A549 (cell line): ENCODE data around the gene SORCS2. TPM values are rescaled to one million over a fixed set of nuclear protein-coding genes. Genes with fewer than 3 reads are reported as not detected.

Experiments
- ATAC-seq, 2 experiments: fragments of 200-7000 bp in 1 of 2; fragments of >200 bp in 1 of 2; cut with Nextera tagmentation in 1 of 2; cut with Tn5 transposase in 1 of 2; 3 replicates each; pipeline versions ENCODE4 v1.8.0 to v1.9.1; 2018 to 2020; ENCODE audit warnings: mild to moderate bottlenecking in 1 of 2, moderate library complexity in 1 of 2
- CTCF ChIA-PET: fragments of 300-600 bp; sonication (Branson Sonifier 250); formaldehyde crosslinking; extraction: SDS; loops from one replicate; lab custom pipeline; 2021; ENCODE audit warnings: antibody characterized with exemption, inconsistent platforms; lab: Yijun Ruan, JAX
- POLR2A ChIA-PET: fragments of 350-600 bp; formaldehyde crosslinking; extraction: SDS; loops from one replicate; lab custom pipeline; 2021; ENCODE audit warnings: antibody characterized with exemption, inconsistent platforms; lab: Yijun Ruan, JAX
- DNase-seq, 2 experiments: peaks; one replicate each; pipeline versions ENCODE4 v3.0.0 to v3.0.0-alpha.2; 2011 to 2016; ENCODE audit warnings: low read depth in 1 of 2, low spot score in 1 of 2
- FAIRE-seq: peaks from 2 replicates; lab custom pipeline; 2011; peaks lifted over from hg19 to GRCh38; lab: Jason Lieb, UNC
- H3K27ac ChIP-seq, 2 experiments: fragments of >200 bp; sonication (Bioruptor Twin); formaldehyde crosslinking; 3 replicates each; pipeline ENCODE4 v1.5.1; 2016 to 2017
- H3K4me1 ChIP-seq: fragments of >200 bp; sonication (Bioruptor Twin); formaldehyde crosslinking; 3 replicates; pipeline ENCODE4 v1.6.1; 2016
- H3K4me2 ChIP-seq: fragments of >200 bp; sonication (Bioruptor Twin); formaldehyde crosslinking; 3 replicates; pipeline ENCODE4 v1.6.1; 2016
- H3K4me3 ChIP-seq: fragments of >200 bp; sonication (Bioruptor Twin); formaldehyde crosslinking; 3 replicates; pipeline ENCODE4 v1.5.1; 2016
- H3K9me3 ChIP-seq: fragments of >200 bp; sonication (Bioruptor Twin); formaldehyde crosslinking; 3 replicates; pipeline ENCODE4 v1.6.1; 2016
- CBX2 ChIP-seq: fragments of 200-600 bp; sonication (generic); IDR thresholded peaks from 2 replicates; pipeline ENCODE4 v1.6.1; 2016; ENCODE audit warnings: low read depth, mild to moderate bottlenecking, borderline replicate concordance
- CBX8 ChIP-seq: fragments of 200-600 bp; sonication (generic); IDR thresholded peaks from 2 replicates; pipeline ENCODE4 v1.6.1; 2016
- CTCF ChIP-seq: fragments of >200 bp; sonication (Bioruptor Twin); formaldehyde crosslinking; IDR thresholded peaks from 3 replicates; pipeline ENCODE4 v1.5.1; 2016
- EHF ChIP-seq: fragments of 250-450 bp; sonication (Bioruptor Pico); IDR thresholded peaks from 2 replicates; pipeline ENCODE4 v1.5.0; 2020; ENCODE audit warnings: mild to moderate bottlenecking
- EHMT2 ChIP-seq: fragments of 200-600 bp; sonication (generic); IDR thresholded peaks from 2 replicates; pipeline ENCODE4 v1.6.1; 2016; ENCODE audit warnings: antibody characterized with exemption, low read depth, mild to moderate bottlenecking, moderate library complexity
- ELK1 ChIP-seq: fragments of 150-350 bp; IDR thresholded peaks from 2 replicates; pipeline ENCODE4 v1.6.1; 2014; ENCODE audit warnings: low read depth, mild to moderate bottlenecking, low read length
- EP300 ChIP-seq, 2 experiments: fragments of >200 bp; sonication (Bioruptor Twin); formaldehyde crosslinking; IDR thresholded peaks; 2 replicates in 1 of 2; 3 replicates in 1 of 2; pipeline ENCODE4 v1.6.1; 2016 to 2017
- FOSB ChIP-seq: fragments of 250-450 bp; sonication (Bioruptor Pico); IDR thresholded peaks from 2 replicates; pipeline ENCODE4 v1.5.0; 2020; ENCODE audit warnings: mild to moderate bottlenecking, moderate library complexity
- FOSL2 ChIP-seq, 2 experiments: fragments of 450-650 bp in 1 of 2; fragments of >200 bp in 1 of 2; sonication (Bioruptor Twin) in 1 of 2; formaldehyde crosslinking; IDR thresholded peaks; 2 replicates each; pipeline versions ENCODE4 v1.5.0 to v1.6.1; 2016 to 2020; ENCODE audit warnings: mild to moderate bottlenecking in 1 of 2, moderate library complexity in 1 of 2
- FOXS1 ChIP-seq: fragments of 250-450 bp; sonication (Bioruptor Pico); IDR thresholded peaks from 2 replicates; pipeline ENCODE4 v1.5.0; 2020; ENCODE audit warnings: mild to moderate bottlenecking, moderate library complexity
- HDAC2 ChIP-seq: fragments of 200-600 bp; sonication (generic); IDR thresholded peaks from 2 replicates; pipeline ENCODE4 v1.6.1; 2016
- HEYL ChIP-seq: fragments of 250-450 bp; sonication (Bioruptor Pico); IDR thresholded peaks from 2 replicates; pipeline ENCODE4 v1.8.0; 2021; ENCODE audit warnings: mild to moderate bottlenecking, moderate library complexity
- HMGXB4 ChIP-seq: fragments of 250-450 bp; sonication (Bioruptor Pico); IDR thresholded peaks from 2 replicates; pipeline ENCODE4 v1.5.0; 2021; ENCODE audit warnings: mild to moderate bottlenecking, moderate library complexity, borderline replicate concordance
- HOXA7 ChIP-seq: fragments of 250-450 bp; sonication (Bioruptor Pico); IDR thresholded peaks from 2 replicates; pipeline ENCODE4 v1.5.0; 2020; ENCODE audit warnings: mild to moderate bottlenecking, moderate library complexity
- JUNB ChIP-seq: fragments of >200 bp; sonication (Bioruptor Twin); formaldehyde crosslinking; IDR thresholded peaks from 2 replicates; pipeline ENCODE4 v1.6.1; 2016
- MAFK ChIP-seq: fragments of 450-650 bp; IDR thresholded peaks from 2 replicates; pipeline ENCODE4 v1.6.1; 2014; ENCODE audit not compliant: partially characterized antibody
- MAX ChIP-seq: IDR thresholded peaks from 2 replicates; pipeline ENCODE4 v1.6.1; 2012
- MAZ ChIP-seq: fragments of 150-350 bp; IDR thresholded peaks from 2 replicates; pipeline ENCODE4 v1.6.1; 2014; ENCODE audit warnings: antibody characterized with exemption, low read depth, low read length, borderline replicate concordance
- PBX3 ChIP-seq: IDR thresholded peaks from 2 replicates; pipeline ENCODE4 v1.6.1; 2012
- RARB ChIP-seq: fragments of 250-450 bp; sonication (Bioruptor Pico); IDR thresholded peaks from 2 replicates; pipeline ENCODE4 v1.8.0; 2021; ENCODE audit warnings: mild to moderate bottlenecking, moderate library complexity
- RFX5 ChIP-seq: fragments of 450-650 bp; IDR thresholded peaks from 2 replicates; pipeline ENCODE4 v1.7.1; 2014; ENCODE audit warnings: antibody characterized with exemption, mild to moderate bottlenecking, moderate library complexity
- SMC3 ChIP-seq: fragments of >200 bp; sonication (Bioruptor Twin); formaldehyde crosslinking; IDR thresholded peaks from 3 replicates; pipeline ENCODE4 v1.6.1; 2018; ENCODE audit warnings: inconsistent platforms
- SREBF2 ChIP-seq: fragments of 450-650 bp; IDR thresholded peaks from 2 replicates; pipeline ENCODE4 v1.6.1; 2014; ENCODE audit warnings: mild to moderate bottlenecking, moderate library complexity
- TFCP2L1 ChIP-seq: fragments of 250-450 bp; sonication (Bioruptor Pico); IDR thresholded peaks from 2 replicates; pipeline ENCODE4 v1.5.0; 2021; ENCODE audit warnings: mild to moderate bottlenecking
- ZC3H11A ChIP-seq: fragments of 450-650 bp; IDR thresholded peaks from 2 replicates; pipeline ENCODE4 v1.6.1; 2014; ENCODE audit warnings: antibody characterized with exemption, mild to moderate bottlenecking
- WGBS: methylation state at CpG from one replicate; pipeline ENCODE4 v1.1.6; 2017; ENCODE audit errors: missing lambda C conversion rate; 5-methylcytosine and 5-hydroxymethylcytosine counted together
- polyA plus RNA-seq, 4 experiments: library from polyadenylated mRNA; depleted of rRNA in 3 of 4; stranded (reverse); fragments of >200 nt; fragmentation: RNase III in 1 of 4; extraction: RNeasy Plus Mini Kit Qiagen cat#74134 plus additional on column Dnase treatment in 1 of 4; gene quantifications; 2 replicates in 3 of 4; 3 replicates in 1 of 4; pipeline ENCODE4 v1.2.3, GENCODE V29; 2011 to 2017

The SORCS2 gene
- polyA plus RNA-seq, 2 of the 4 experiments (the other 2 are of a cell fraction) = 1.4 to 4.6 TPM

GRCh38 chr4:7668826-7669225 lies 476.5 kb downstream of the SORCS2 start:
- ChIA-PET CTCF (no interaction called here), POLR2A (no interaction called here)
- ATAC-seq = no peak
- 56% methylated on average over 3 of the region's 4 CpGs for WGBS
- no peak for DNase-seq
- no peak for TF ChIP-seq SREBF2
- TF ChIP-seq RARB (CRISPR knock-in tag) = no peak
- TF ChIP-seq MAFK = no peak
- TF ChIP-seq ELK1 = no peak
- TF ChIP-seq EHF (CRISPR knock-in tag) = no peak
- TF ChIP-seq HDAC2 = no peak
- no peak for TF ChIP-seq EP300 (IDR thresholded peaks at IDR 0.05)
- TF ChIP-seq RFX5 = no peak
- TF ChIP-seq CTCF = no peak
- no peak for TF ChIP-seq MAX
- no peak for TF ChIP-seq FOSB (CRISPR knock-in tag)
- no peak for TF ChIP-seq EHMT2
- TF ChIP-seq PBX3 = no peak
- TF ChIP-seq SMC3 = no peak
- TF ChIP-seq HEYL = no peak
- no peak for TF ChIP-seq MAZ
- TF ChIP-seq HOXA7 (CRISPR knock-in tag) = no peak
- no peak for TF ChIP-seq JUNB
- TF ChIP-seq ZC3H11A = no peak
- no peak for TF ChIP-seq FOSL2 (IDR thresholded peaks at IDR 0.05)
- no peak for TF ChIP-seq FOSL2 (CRISPR knock-in tag; IDR thresholded peaks at IDR 0.05)
- Histone ChIP-seq H3K9me3 (no peaks in the 10 kb centered on the region), H3K27ac (no peak overlapping the region), H3K4me2 (no peak overlapping the region), H3K4me3 (no peak overlapping the region), H3K4me1 (no peaks in the 10 kb centered on the region)
- FAIRE-seq = no peak

- TF ChIP-seq TFCP2L1 (CRISPR knock-in tag) (no peak), CBX2 (no peak), CBX8 (no peak), HMGXB4 (CRISPR knock-in tag) (no peak), FOXS1 (CRISPR knock-in tag) (no peak)
- TF ChIP-seq, all 56 proteins: peak for 0
- 65% methylated on average over 4 of the region's 4 CpGs for WGBS
- FAIRE-seq (no peak), ATAC-seq (no peak), DNase-seq (no peak)
- CTCF ChIA-PET = no interaction called here
- H3K4me1 ChIP-seq = no peaks in the 10 kb centered on the region
- POLR2A ChIA-PET = no interaction called here
- H3K4me2 ChIP-seq = no peak overlapping the region
- no peaks in the 10 kb centered on the region for H3K9me3 ChIP-seq
- H3K27ac ChIP-seq = no peak overlapping the region
- H3K4me3 ChIP-seq = no peak overlapping the region
These were observed 480.3 kb downstream of the SORCS2 start for GRCh38 chr4:7672601-7673000.
